PFSK-1 (cell line): ENCODE data around the gene ACTR6.

Source experiments
- FOXP2 ChIP-seq: optimal IDR thresholded peaks from 2 replicates; pipeline ENCODE3; 2011; ENCODE audit warnings: borderline replicate concordance, control low read depth, inconsistent platforms; ENCODE audit not compliant: insufficient read depth; ENCODE audit errors: extremely low read length, extremely low read depth
- POLR2AphosphoS5 ChIP-seq: IDR thresholded peaks from 2 replicates; pipeline ENCODE4 v1.6.1; 2012; ENCODE audit warnings: low read depth, mild to moderate bottlenecking, control low read depth, low read length, moderate library complexity
- SIN3A ChIP-seq: IDR thresholded peaks from 2 replicates; pipeline ENCODE4 v1.6.1; 2012; ENCODE audit warnings: mild to moderate bottlenecking, low read length, moderate library complexity, borderline replicate concordance; ENCODE audit not compliant: insufficient read depth
- TAF1 ChIP-seq: IDR thresholded peaks from 2 replicates; pipeline ENCODE4 v1.6.1; 2012; ENCODE audit warnings: low read length, control low read depth, borderline replicate concordance; ENCODE audit not compliant: insufficient read depth
- TF ChIP-seq, protein P1 (sequence below), 2 experiments: IDR thresholded peaks; 2 replicates each; pipeline versions ENCODE4 v1.6.1 to v1.8.0; 2011 to 2012; ENCODE audit warnings: low read depth in 2 of 2, low read length in 2 of 2, control low read depth in 1 of 2, inconsistent platforms in 1 of 2, mild to moderate bottlenecking in 1 of 2, moderate library complexity in 1 of 2; ENCODE audit not compliant: insufficient read depth in 1 of 2

DNA sequence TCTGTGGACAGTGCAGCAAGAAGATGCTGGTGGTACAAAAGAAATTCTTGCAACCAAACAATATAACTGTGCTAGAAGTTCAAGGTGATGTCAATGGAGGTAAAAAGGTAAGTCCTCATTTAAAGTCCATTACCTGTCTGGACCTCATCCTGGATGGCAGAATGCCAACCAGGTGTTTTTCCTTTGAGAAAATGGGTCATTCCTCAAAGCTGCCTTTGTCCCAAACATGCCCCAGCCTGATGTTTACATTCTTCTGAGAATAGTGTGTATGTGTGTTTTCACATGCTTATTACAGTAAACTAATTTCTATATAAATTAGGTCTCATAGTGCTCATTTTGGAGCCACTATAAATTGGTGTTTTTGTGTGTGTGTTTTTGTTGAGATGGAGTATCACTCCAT, 24.9 kb downstream of the ACTR6 start:
- TF ChIP-seq, protein P1, sequence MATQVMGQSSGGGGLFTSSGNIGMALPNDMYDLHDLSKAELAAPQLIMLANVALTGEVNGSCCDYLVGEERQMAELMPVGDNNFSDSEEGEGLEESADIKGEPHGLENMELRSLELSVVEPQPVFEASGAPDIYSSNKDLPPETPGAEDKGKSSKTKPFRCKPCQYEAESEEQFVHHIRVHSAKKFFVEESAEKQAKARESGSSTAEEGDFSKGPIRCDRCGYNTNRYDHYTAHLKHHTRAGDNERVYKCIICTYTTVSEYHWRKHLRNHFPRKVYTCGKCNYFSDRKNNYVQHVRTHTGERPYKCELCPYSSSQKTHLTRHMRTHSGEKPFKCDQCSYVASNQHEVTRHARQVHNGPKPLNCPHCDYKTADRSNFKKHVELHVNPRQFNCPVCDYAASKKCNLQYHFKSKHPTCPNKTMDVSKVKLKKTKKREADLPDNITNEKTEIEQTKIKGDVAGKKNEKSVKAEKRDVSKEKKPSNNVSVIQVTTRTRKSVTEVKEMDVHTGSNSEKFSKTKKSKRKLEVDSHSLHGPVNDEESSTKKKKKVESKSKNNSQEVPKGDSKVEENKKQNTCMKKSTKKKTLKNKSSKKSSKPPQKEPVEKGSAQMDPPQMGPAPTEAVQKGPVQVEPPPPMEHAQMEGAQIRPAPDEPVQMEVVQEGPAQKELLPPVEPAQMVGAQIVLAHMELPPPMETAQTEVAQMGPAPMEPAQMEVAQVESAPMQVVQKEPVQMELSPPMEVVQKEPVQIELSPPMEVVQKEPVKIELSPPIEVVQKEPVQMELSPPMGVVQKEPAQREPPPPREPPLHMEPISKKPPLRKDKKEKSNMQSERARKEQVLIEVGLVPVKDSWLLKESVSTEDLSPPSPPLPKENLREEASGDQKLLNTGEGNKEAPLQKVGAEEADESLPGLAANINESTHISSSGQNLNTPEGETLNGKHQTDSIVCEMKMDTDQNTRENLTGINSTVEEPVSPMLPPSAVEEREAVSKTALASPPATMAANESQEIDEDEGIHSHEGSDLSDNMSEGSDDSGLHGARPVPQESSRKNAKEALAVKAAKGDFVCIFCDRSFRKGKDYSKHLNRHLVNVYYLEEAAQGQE (IDR thresholded peaks at IDR 0.05; ENCODE audit: insufficient read depth in 1 of 2, low read depth in 2 of 2, low read length in 2 of 2), result no peak
- TF ChIP-seq FOXP2 (no peak), POLR2AphosphoS5 (no peak), TAF1 (no peak), SIN3A (no peak)
